ENCODE data around the gene DEPDC5.
"Not testable (repeated sequence)": the region's sequence is repeated elsewhere in the genome, so short reads cannot be mapped to it uniquely, and the experiment has no call there.

DNA sequence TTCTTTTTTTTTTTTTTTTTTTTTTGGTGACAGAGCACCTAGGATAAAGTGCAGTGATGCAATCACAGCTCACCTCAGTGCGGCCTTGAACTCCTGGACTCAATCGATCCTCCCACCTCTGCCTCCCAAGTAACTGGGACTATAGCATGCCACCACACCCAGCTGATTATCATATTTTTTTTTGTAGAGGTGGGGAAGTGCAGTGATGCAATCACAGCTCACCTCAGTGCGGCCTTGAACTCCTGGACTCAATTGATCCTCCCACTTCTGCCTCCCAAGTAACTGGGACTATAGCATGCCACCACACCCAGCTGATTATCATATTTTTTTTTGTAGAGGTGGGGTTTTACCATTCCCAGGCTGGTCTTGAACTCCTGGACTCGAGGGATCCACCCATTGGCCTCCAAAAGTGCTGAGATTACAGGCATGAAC, 61.6 kb downstream of the DEPDC5 start:
- not testable (repeated sequence) for TF ChIP-seq POLR2A, EP300 (IDR thresholded peaks at IDR 0.05)
- TF ChIP-seq, protein P1, sequence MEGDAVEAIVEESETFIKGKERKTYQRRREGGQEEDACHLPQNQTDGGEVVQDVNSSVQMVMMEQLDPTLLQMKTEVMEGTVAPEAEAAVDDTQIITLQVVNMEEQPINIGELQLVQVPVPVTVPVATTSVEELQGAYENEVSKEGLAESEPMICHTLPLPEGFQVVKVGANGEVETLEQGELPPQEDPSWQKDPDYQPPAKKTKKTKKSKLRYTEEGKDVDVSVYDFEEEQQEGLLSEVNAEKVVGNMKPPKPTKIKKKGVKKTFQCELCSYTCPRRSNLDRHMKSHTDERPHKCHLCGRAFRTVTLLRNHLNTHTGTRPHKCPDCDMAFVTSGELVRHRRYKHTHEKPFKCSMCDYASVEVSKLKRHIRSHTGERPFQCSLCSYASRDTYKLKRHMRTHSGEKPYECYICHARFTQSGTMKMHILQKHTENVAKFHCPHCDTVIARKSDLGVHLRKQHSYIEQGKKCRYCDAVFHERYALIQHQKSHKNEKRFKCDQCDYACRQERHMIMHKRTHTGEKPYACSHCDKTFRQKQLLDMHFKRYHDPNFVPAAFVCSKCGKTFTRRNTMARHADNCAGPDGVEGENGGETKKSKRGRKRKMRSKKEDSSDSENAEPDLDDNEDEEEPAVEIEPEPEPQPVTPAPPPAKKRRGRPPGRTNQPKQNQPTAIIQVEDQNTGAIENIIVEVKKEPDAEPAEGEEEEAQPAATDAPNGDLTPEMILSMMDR (IDR thresholded peaks at IDR 0.05), result not testable (repeated sequence)

Data from tibial nerve (tissue), 4 donors.